ENCODE data around the gene ALX3.

ALX3 gene

GRCh38 chr1:110063781-110064180 is 6.7 kb downstream of the ALX3 start:
- no peak for DNase-seq

- DNase-seq, result no peak
Measured at GRCh38 chr1:110062612-110063011, 7.9 kb downstream of the ALX3 start.

GRCh38 chr1:110061341-110061740 is 9.1 kb downstream of the ALX3 start:
- no peak for DNase-seq

- DNase-seq, result no peak
Measured at GRCh38 chr1:110060662-110061060, 9.8 kb downstream of the ALX3 start.

GRCh38 chr1:110060034-110060661 is 10.3 kb downstream of the ALX3 start:
- peak; percentile 12 to 15 for DNase-seq

- no peak for DNase-seq
Measured at GRCh38 chr1:110059133-110059863, 11.2 kb downstream of the ALX3 start.

GRCh38 chr1:110058591-110058990 is 11.9 kb downstream of the ALX3 start:
- DNase-seq, result no peak

GRCh38 chr1:110057963-110058518 is 12.4 kb downstream of the ALX3 start:
- no peak for DNase-seq

- DNase-seq, result no peak
Measured at GRCh38 chr1:110056776-110057175, 13.7 kb downstream of the ALX3 start.

GRCh38 chr1:110056285-110056683 is 14.2 kb downstream of the ALX3 start:
- DNase-seq, result no peak

- no peak for DNase-seq
Measured at GRCh38 chr1:110055493-110056284, 14.8 kb downstream of the ALX3 start.

- DNase-seq, result peak; percentile 11 to 21
Measured at GRCh38 chr1:110053552-110054428, 16.7 kb downstream of the ALX3 start.

- DNase-seq, result no peak
Measured at GRCh38 chr1:110051262-110051648, 19.2 kb downstream of the ALX3 start.

GRCh38 chr1:110050602-110051261 is 19.7 kb downstream of the ALX3 start:
- DNase-seq, result no peak

- no peak for DNase-seq
Measured at GRCh38 chr1:110049801-110050601, 20.5 kb downstream of the ALX3 start.

- no peak for DNase-seq
Measured at GRCh38 chr1:110048923-110049601, 21.4 kb downstream of the ALX3 start.

GRCh38 chr1:110048240-110048639 is 22.2 kb downstream of the ALX3 start:
- no peak for DNase-seq

- DNase-seq, result no peak
Measured at GRCh38 chr1:110047463-110047862, 23.0 kb downstream of the ALX3 start.

- DNase-seq, result no peak
Measured at GRCh38 chr1:110043016-110043415, 27.5 kb downstream of the ALX3 start.

- DNase-seq, result no peak
Measured at GRCh38 chr1:110040548-110040947, 29.9 kb downstream of the ALX3 start.

Measured in bone marrow (tissue), 2 donors.